SK-N-SH (cell line): ENCODE results near the gene RARS2. TPM values are rescaled to one million over a fixed set of nuclear protein-coding genes. Genes with fewer than 3 reads are reported as not detected.

Experiments used
- CTCF ChIA-PET: fragments of 300-600, 350-600 bp; formaldehyde crosslinking; extraction: SDS; loops from one replicate; lab custom pipeline; 2021; lab: Yijun Ruan, JAX
- POLR2A ChIA-PET: fragments of 350-600 bp; sonication (Branson Sonifier 250); formaldehyde crosslinking; extraction: SDS; loops from one replicate; lab custom pipeline; 2020; ENCODE audit warnings: antibody characterized with exemption, inconsistent platforms; lab: Yijun Ruan, JAX
- DNase-seq: peaks from one replicate; pipeline ENCODE4 v3.0.0; 2012
- H2AFZ ChIP-seq: fragments of 200-600 bp; sonication (generic); 2 replicates; pipeline ENCODE4 v1.8.1; 2016; ENCODE audit warnings: antibody characterized with exemption, mild to moderate bottlenecking, low read depth
- H3F3A ChIP-seq: fragments of 200-600 bp; sonication (generic); replicated peaks from 2 replicates; pipeline ENCODE3; 2016; ENCODE audit warnings: antibody characterized with exemption, mild to moderate bottlenecking; ENCODE audit not compliant: insufficient read depth
- H3K27ac ChIP-seq, 2 experiments: fragments of 200-500 bp in 1 of 2; fragments of 200-600 bp in 1 of 2; sonication (Bioruptor generic) in 1 of 2; sonication (generic), shearing (Covaris generic) in 1 of 2; 2 replicates each; pipeline versions ENCODE4 v1.5.1 to v1.6.1; 2014 to 2016; ENCODE audit warnings: low read depth in 2 of 2, inconsistent platforms in 1 of 2, low read length in 1 of 2, mild to moderate bottlenecking in 1 of 2, mixed read lengths in 1 of 2
- H3K27me3 ChIP-seq: fragments of 200-600 bp; sonication (generic), shearing (Covaris generic); 2 replicates; pipeline ENCODE4 v1.6.1; 2016; ENCODE audit warnings: mixed run types; ENCODE audit not compliant: insufficient read depth
- H3K36me3 ChIP-seq, 2 experiments: fragments of 200-500 bp in 1 of 2; fragments of 200-600 bp in 1 of 2; sonication (Bioruptor generic) in 1 of 2; sonication (generic) in 1 of 2; replicated peaks in 1 of 2; 2 replicates each; pipeline versions ENCODE3 to v1.5.1; 2014 to 2016; ENCODE audit warnings: low read length in 1 of 2, mild to moderate bottlenecking in 1 of 2; ENCODE audit not compliant: insufficient read depth in 2 of 2, control insufficient read depth in 1 of 2
- H3K4me1 ChIP-seq, 2 experiments: fragments of 200-500 bp in 1 of 2; fragments of 200-600 bp in 1 of 2; sonication (Bioruptor generic) in 1 of 2; sonication (generic), shearing (Covaris generic) in 1 of 2; 2 replicates each; pipeline versions ENCODE4 v1.5.1 to v1.6.1; 2014 to 2016; ENCODE audit warnings: low read depth in 1 of 2, low read length in 1 of 2, mixed run types in 1 of 2; ENCODE audit not compliant: insufficient read depth in 2 of 2, control insufficient read depth in 1 of 2
- H3K4me2 ChIP-seq: fragments of 200-600 bp; sonication (generic), shearing (Covaris generic); 2 replicates; pipeline ENCODE4 v1.6.1; 2017; ENCODE audit warnings: mixed run types
- H3K4me3 ChIP-seq, 2 experiments: fragments of 200-500 bp in 1 of 2; fragments of 200-600 bp in 1 of 2; sonication (Bioruptor generic) in 1 of 2; sonication (generic), shearing (Covaris generic) in 1 of 2; 2 replicates each; pipeline versions ENCODE4 v1.5.1 to v1.8.1; 2014 to 2016; ENCODE audit warnings: low read depth in 2 of 2, inconsistent platforms in 1 of 2, low read length in 1 of 2, mild to moderate bottlenecking in 1 of 2, mixed read lengths in 1 of 2, moderate library complexity in 1 of 2
- H3K79me2 ChIP-seq: fragments of 200-600 bp; sonication (generic); 2 replicates; pipeline ENCODE4 v1.8.1; 2017; ENCODE audit warnings: mild to moderate bottlenecking; ENCODE audit not compliant: insufficient read depth
- H3K9ac ChIP-seq: fragments of 200-600 bp; sonication (generic); 2 replicates; pipeline ENCODE4 v1.6.1; 2017; ENCODE audit warnings: mixed run types
- H3K9me2 ChIP-seq: fragments of 200-600 bp; sonication (generic); 2 replicates; pipeline ENCODE4 v1.6.1; 2017; ENCODE audit warnings: mixed run types
- H3K9me3 ChIP-seq: fragments of 200-600 bp; sonication (generic); 2 replicates; pipeline ENCODE4 v1.6.1; 2017; ENCODE audit warnings: mixed run types, mild to moderate bottlenecking, moderate library complexity
- H4K20me1 ChIP-seq: fragments of 200-600 bp; sonication (generic); 2 replicates; pipeline ENCODE4 v1.6.1; 2017; ENCODE audit warnings: mild to moderate bottlenecking, mixed run types; ENCODE audit not compliant: insufficient read depth
- CHD2 ChIP-seq: fragments of 150-350 bp; IDR thresholded peaks from 2 replicates; pipeline ENCODE4 v1.6.1; 2018; ENCODE audit warnings: low read length; ENCODE audit not compliant: partially characterized antibody
- EP300 ChIP-seq, 2 experiments: IDR thresholded peaks; 2 replicates each; pipeline versions ENCODE4 v1.4.0 to v1.6.1; 2012; ENCODE audit warnings: borderline replicate concordance in 1 of 2, low read depth in 1 of 2, low read length in 1 of 2
- EZH2phosphoT487 ChIP-seq: fragments of 200-600 bp; sonication (generic); IDR thresholded peaks from 2 replicates; pipeline ENCODE4 v1.6.1; 2017; ENCODE audit warnings: low read depth, mixed run types, mild to moderate bottlenecking, antibody characterized with exemption, moderate library complexity, borderline replicate concordance
- FOXJ3 ChIP-seq: sonication (generic); formaldehyde crosslinking; IDR thresholded peaks from 2 replicates; pipeline ENCODE4 v1.5.1; 2020; ENCODE audit warnings: mild to moderate bottlenecking, missing genetic modification reagents
- GATA2 ChIP-seq: sonication (generic); formaldehyde crosslinking; IDR thresholded peaks from 2 replicates; pipeline ENCODE4 v1.5.0; 2020; ENCODE audit warnings: mild to moderate bottlenecking, missing genetic modification reagents
- IRF3 ChIP-seq: fragments of 150-350 bp; IDR thresholded peaks from 2 replicates; pipeline ENCODE4 v1.6.1; 2016; ENCODE audit warnings: mild to moderate bottlenecking, low read depth, low read length
- MEF2A ChIP-seq: IDR thresholded peaks from 2 replicates; pipeline ENCODE4 v1.4.0; 2012; ENCODE audit warnings: low read depth, borderline replicate concordance
- NFIC ChIP-seq: IDR thresholded peaks from 2 replicates; pipeline ENCODE4 v1.4.0; 2012; ENCODE audit warnings: borderline replicate concordance
- NRF1 ChIP-seq: IDR thresholded peaks from 2 replicates; pipeline ENCODE4 v1.6.1; 2012; ENCODE audit warnings: low read depth, mild to moderate bottlenecking, low read length
- POLR2AphosphoS5 ChIP-seq: IDR thresholded peaks from 2 replicates; pipeline ENCODE4 v1.6.1; 2012; ENCODE audit warnings: low read depth, low read length
- RAD21 ChIP-seq: IDR thresholded peaks from 2 replicates; pipeline ENCODE4 v1.6.1; 2012; ENCODE audit warnings: mild to moderate bottlenecking, low read length
- TAF1 ChIP-seq: IDR thresholded peaks from 2 replicates; pipeline ENCODE4 v1.6.1; 2012; ENCODE audit warnings: low read depth, mild to moderate bottlenecking, low read length, moderate library complexity, borderline replicate concordance
- TCF12 ChIP-seq: IDR thresholded peaks from 2 replicates; pipeline ENCODE4 v1.4.0; 2012
- USF2 ChIP-seq: fragments of 150-350 bp; IDR thresholded peaks from 2 replicates; pipeline ENCODE4 v1.6.1; 2017; ENCODE audit warnings: antibody characterized with exemption, low read length, low read depth, borderline replicate concordance
- YY1 ChIP-seq: IDR thresholded peaks from 2 replicates; pipeline ENCODE4 v1.4.0; 2012; ENCODE audit warnings: low read depth, mild to moderate bottlenecking
- WGBS: methylation state at CpG from one replicate; pipeline ENCODE4 v1.1.6; 2017; ENCODE audit warnings: low lambda C conversion rate; 5-methylcytosine and 5-hydroxymethylcytosine counted together
- polyA plus RNA-seq, 3 experiments: library from polyadenylated mRNA; depleted of rRNA; stranded (reverse); fragments of >200 nt; gene quantifications; 2 replicates each; pipeline ENCODE4 v1.2.3, GENCODE V29; 2012
- TF ChIP-seq, protein P1 (sequence below): IDR thresholded peaks from 2 replicates; pipeline ENCODE4 v1.6.1; 2012; ENCODE audit warnings: mild to moderate bottlenecking, low read depth, low read length, moderate library complexity
- TF ChIP-seq, protein P2 (sequence below): IDR thresholded peaks from 2 replicates; pipeline ENCODE4; 2012

The RARS2 gene
- polyA plus RNA-seq, 1 of the 3 experiments (the other 2 are of a cell fraction): 7.9 TPM

DNA sequence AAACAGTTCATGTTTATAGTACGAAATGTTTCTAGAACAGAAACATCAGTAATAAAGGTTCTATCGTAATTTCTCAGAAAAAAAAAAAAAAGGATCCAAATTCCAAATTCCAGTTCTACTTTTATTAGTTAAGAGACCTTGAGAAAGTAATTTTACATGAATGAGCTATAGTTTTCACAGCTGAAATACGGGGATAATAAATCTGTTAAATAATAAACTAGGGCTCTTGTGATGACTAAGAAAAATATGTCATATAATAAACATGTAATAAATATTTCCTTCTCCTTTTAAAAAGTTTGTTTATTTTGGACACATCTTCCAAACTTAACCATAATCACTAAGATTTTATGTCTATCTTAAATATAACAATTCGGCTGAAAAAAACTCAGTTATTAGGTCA, 17.8 kb downstream of the RARS2 start (continued):
- TF ChIP-seq, protein P1, sequence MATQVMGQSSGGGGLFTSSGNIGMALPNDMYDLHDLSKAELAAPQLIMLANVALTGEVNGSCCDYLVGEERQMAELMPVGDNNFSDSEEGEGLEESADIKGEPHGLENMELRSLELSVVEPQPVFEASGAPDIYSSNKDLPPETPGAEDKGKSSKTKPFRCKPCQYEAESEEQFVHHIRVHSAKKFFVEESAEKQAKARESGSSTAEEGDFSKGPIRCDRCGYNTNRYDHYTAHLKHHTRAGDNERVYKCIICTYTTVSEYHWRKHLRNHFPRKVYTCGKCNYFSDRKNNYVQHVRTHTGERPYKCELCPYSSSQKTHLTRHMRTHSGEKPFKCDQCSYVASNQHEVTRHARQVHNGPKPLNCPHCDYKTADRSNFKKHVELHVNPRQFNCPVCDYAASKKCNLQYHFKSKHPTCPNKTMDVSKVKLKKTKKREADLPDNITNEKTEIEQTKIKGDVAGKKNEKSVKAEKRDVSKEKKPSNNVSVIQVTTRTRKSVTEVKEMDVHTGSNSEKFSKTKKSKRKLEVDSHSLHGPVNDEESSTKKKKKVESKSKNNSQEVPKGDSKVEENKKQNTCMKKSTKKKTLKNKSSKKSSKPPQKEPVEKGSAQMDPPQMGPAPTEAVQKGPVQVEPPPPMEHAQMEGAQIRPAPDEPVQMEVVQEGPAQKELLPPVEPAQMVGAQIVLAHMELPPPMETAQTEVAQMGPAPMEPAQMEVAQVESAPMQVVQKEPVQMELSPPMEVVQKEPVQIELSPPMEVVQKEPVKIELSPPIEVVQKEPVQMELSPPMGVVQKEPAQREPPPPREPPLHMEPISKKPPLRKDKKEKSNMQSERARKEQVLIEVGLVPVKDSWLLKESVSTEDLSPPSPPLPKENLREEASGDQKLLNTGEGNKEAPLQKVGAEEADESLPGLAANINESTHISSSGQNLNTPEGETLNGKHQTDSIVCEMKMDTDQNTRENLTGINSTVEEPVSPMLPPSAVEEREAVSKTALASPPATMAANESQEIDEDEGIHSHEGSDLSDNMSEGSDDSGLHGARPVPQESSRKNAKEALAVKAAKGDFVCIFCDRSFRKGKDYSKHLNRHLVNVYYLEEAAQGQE: no peak

- peaks cover 58 to 61% of the 10 kb centered on the region in 2 experiments for H3K36me3 ChIP-seq
- ChIA-PET POLR2A (no interaction called here), CTCF (interaction anchor here (0.6 kb wide), 1 partner anchor 45 kb away, joined by 3 read pairs; no protein-coding TSS in a partner anchor)
- no peaks in the 10 kb centered on the region for H3K9me3 ChIP-seq
- H3K27me3 ChIP-seq: no peaks in the 10 kb centered on the region
- 90% methylated on average over 1 of the region's 1 CpG for WGBS
- no peaks in the 10 kb centered on the region for H3K9me2 ChIP-seq
- no peaks in the 10 kb centered on the region for H4K20me1 ChIP-seq
- no peaks in the 10 kb centered on the region for H3K4me1 ChIP-seq
- H2AFZ ChIP-seq: no peak overlapping the region
- DNase-seq: no peak
- H3K79me2 ChIP-seq: peaks cover 25% of the 10 kb centered on the region
- no peaks in the 10 kb centered on the region for H3F3A ChIP-seq
- no peak overlapping the region for H3K4me3 ChIP-seq
- no peak overlapping the region for H3K27ac ChIP-seq
- TF ChIP-seq IRF3 (no peak), NFIC (no peak), FOXJ3 (CRISPR knock-in tag) (no peak), MEF2A (no peak), CHD2 (no peak), EP300 (IDR thresholded peaks at IDR 0.05; ENCODE audit: borderline replicate concordance in 1 of 2, low read depth in 1 of 2, low read length in 1 of 2) (no peak), TCF12 (no peak), EZH2phosphoT487 (no peak), TAF1 (no peak), GATA2 (CRISPR knock-in tag) (no peak), YY1 (no peak), RAD21 (no peak), USF2 (no peak), POLR2AphosphoS5 (no peak), NRF1 (no peak)
- TF ChIP-seq, protein P1: no peak
- TF ChIP-seq, protein P2, sequence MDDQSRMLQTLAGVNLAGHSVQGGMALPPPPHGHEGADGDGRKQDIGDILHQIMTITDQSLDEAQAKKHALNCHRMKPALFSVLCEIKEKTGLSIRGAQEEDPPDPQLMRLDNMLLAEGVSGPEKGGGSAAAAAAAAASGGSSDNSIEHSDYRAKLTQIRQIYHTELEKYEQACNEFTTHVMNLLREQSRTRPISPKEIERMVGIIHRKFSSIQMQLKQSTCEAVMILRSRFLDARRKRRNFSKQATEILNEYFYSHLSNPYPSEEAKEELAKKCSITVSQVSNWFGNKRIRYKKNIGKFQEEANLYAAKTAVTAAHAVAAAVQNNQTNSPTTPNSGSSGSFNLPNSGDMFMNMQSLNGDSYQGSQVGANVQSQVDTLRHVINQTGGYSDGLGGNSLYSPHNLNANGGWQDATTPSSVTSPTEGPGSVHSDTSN: no peak
- no peak overlapping the region for H3K9ac ChIP-seq
- no peak overlapping the region for H3K4me2 ChIP-seq
These were observed 28.8 kb downstream of the RARS2 start for GRCh38 chr6:87561017-87561416.
